ENCODE results near the gene TSKS. TPM values are rescaled to one million over a fixed set of nuclear protein-coding genes. Genes with fewer than 3 reads are reported as not detected.

TSKS gene
- total RNA-seq, 1 experiment from 2014 or later = 0.48 TPM

GRCh38 chr19:49710372-49710951, 52.6 kb downstream of the TSKS start:
- no peak for DNase-seq (ENCODE audit: low spot score)
- H3K4me1 Mint-ChIP-seq = 0 out of 2 replicates have a peak, but pooled peaks cover 4% of the 10 kb centered on the region
- H3K27ac Mint-ChIP-seq = no peak overlapping the region
- peaks cover 6% of the 10 kb centered on the region; the same call in 1 of the 2 replicates for H3K9me3 Mint-ChIP-seq
- no peaks in the 10 kb centered on the region; the same call in 1 of the 2 replicates for H3K27me3 Mint-ChIP-seq (ENCODE audit: low read depth)
- POLR2A ChIA-PET = no interaction called here
- CTCF ChIA-PET = no interaction called here
- no peak overlapping the region for H3K4me3 Mint-ChIP-seq
- no peak for TF ChIP-seq MYBL2 (CRISPR knock-in tag; IDR thresholded peaks at IDR 0.05)
- no peak for TF ChIP-seq SMAD4 (CRISPR knock-in tag; IDR thresholded peaks at IDR 0.05)
- TF ChIP-seq ATF2 (CRISPR knock-in tag; IDR thresholded peaks at IDR 0.05; ENCODE audit: borderline replicate concordance, low read depth) = no peak
- no peak for TF ChIP-seq HMGA2 (CRISPR knock-in tag; IDR thresholded peaks at IDR 0.05)
- TF ChIP-seq, protein P1, sequence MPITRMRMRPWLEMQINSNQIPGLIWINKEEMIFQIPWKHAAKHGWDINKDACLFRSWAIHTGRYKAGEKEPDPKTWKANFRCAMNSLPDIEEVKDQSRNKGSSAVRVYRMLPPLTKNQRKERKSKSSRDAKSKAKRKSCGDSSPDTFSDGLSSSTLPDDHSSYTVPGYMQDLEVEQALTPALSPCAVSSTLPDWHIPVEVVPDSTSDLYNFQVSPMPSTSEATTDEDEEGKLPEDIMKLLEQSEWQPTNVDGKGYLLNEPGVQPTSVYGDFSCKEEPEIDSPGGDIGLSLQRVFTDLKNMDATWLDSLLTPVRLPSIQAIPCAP (CRISPR knock-in tag; IDR thresholded peaks at IDR 0.05) = no peak
- TF ChIP-seq ZNF138 (CRISPR knock-in tag; conservative IDR thresholded peaks at IDR 0.05) = no peak
- no peak for TF ChIP-seq TCF7 (CRISPR knock-in tag; IDR thresholded peaks at IDR 0.05; ENCODE audit: low read depth)
- no peak for TF ChIP-seq NR1H2 (CRISPR knock-in tag; IDR thresholded peaks at IDR 0.05)
- TF ChIP-seq NFYB (CRISPR knock-in tag; conservative IDR thresholded peaks at IDR 0.05; ENCODE audit: low read depth) = no peak
- TF ChIP-seq MXD4 (CRISPR knock-in tag; IDR thresholded peaks at IDR 0.05; ENCODE audit: borderline replicate concordance) = no peak
- TF ChIP-seq NFATC4 (CRISPR knock-in tag; IDR thresholded peaks at IDR 0.05) = no peak
- no peak for TF ChIP-seq E2F1 (CRISPR knock-in tag; IDR thresholded peaks at IDR 0.05)
- TF ChIP-seq, protein P2, sequence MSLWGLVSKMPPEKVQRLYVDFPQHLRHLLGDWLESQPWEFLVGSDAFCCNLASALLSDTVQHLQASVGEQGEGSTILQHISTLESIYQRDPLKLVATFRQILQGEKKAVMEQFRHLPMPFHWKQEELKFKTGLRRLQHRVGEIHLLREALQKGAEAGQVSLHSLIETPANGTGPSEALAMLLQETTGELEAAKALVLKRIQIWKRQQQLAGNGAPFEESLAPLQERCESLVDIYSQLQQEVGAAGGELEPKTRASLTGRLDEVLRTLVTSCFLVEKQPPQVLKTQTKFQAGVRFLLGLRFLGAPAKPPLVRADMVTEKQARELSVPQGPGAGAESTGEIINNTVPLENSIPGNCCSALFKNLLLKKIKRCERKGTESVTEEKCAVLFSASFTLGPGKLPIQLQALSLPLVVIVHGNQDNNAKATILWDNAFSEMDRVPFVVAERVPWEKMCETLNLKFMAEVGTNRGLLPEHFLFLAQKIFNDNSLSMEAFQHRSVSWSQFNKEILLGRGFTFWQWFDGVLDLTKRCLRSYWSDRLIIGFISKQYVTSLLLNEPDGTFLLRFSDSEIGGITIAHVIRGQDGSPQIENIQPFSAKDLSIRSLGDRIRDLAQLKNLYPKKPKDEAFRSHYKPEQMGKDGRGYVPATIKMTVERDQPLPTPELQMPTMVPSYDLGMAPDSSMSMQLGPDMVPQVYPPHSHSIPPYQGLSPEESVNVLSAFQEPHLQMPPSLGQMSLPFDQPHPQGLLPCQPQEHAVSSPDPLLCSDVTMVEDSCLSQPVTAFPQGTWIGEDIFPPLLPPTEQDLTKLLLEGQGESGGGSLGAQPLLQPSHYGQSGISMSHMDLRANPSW (CRISPR knock-in tag; conservative IDR thresholded peaks at IDR 0.05; ENCODE audit: low read depth) = no peak
- no peak for TF ChIP-seq TEAD4 (CRISPR knock-in tag; IDR thresholded peaks at IDR 0.05)
- no peak for TF ChIP-seq AR (CRISPR knock-in tag; IDR thresholded peaks at IDR 0.05)
- TF ChIP-seq ATF3 (CRISPR knock-in tag; conservative IDR thresholded peaks at IDR 0.05) = no peak
- no peak for TF ChIP-seq HMGXB4 (CRISPR knock-in tag; IDR thresholded peaks at IDR 0.05)
- no peak for TF ChIP-seq ZNF423 (CRISPR knock-in tag; IDR thresholded peaks at IDR 0.05)
- peaks cover 52% of the 10 kb centered on the region for H3K36me3 Mint-ChIP-seq
- no peak for ATAC-seq

Measured in WTC11 (cell line).